Stimulated activated CD8-positive, alpha-beta memory T cell treated with anti-CD3 and anti-CD28 coated beads, Interleukin-12 subunit alpha, Interleukin-12 subunit beta, amount 100 ng/mL, for 24 hours (primary cell): ENCODE measurements around the gene NCKAP5.

Experiments used
- DNase-seq: peaks from one replicate; pipeline ENCODE4 v3.0.0-alpha.2; 2020; ENCODE audit errors: extremely low read depth

NCKAP5 gene

DNA sequence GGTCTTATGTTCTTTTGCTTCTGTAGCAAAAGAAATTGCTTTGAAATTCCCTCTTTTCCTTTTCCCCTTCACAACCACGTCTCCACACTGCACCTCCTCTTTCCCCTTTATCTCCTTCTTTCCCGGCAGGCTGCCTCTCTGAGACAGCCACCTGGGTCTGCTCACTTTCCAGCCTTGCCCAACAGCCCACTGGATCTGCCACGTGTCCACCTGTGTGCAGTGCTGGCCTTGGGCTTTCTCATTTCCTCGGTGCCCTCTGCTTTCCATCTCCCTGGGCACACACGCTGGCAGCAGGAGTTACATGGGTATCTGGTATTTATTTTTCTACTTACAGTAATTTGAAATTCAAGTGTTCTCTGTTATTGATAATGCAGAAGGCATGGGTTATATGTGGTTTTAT lies 684.8 kb downstream of the NCKAP5 start:
- DNase-seq = no peak

DNA sequence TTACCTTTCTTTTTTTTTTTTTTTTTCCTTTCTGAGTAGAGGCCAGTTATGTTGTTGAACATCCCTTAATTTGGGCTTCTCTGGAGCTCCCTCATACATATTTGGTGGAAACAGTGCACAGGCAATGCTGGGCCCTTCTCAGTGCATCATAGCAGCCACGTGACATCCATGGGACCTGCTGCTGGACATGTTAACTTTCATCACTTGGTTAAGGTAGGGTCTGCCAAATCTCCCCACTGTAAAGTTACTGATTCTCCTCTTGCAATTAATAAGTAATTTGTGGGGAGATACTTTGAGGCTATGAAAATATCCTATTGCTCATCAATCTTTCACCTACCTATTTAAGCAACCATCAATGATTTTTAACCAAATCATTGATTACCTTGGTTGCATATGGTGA lies 686.7 kb downstream of the NCKAP5 start:
- no peak for DNase-seq

DNA sequence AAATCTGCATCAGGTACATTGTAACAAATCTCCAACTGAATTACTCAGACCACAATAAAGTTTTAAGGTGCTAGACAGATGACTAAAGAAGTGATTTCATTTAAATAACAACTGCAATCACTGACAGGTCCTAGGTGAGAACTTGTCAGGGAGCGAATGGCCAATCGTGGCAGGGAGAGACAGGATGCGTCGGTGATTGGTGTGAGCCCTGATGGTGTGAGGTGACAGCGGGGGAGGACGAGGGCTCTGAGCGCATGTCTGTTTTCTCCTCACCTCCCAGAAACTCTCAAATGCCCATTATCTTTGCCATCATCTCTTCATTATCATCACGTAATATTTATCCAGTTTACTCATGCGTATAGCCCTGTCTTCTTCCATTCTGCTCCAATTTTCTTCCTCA lies 690.3 kb downstream of the NCKAP5 start:
- no peak for DNase-seq

- DNase-seq = no peak
Measured at GRCh38 chr2:132876745-132877391, 691.4 kb downstream of the NCKAP5 start.

GRCh38 chr2:132875193-132875592 lies 693.1 kb downstream of the NCKAP5 start:
- no peak for DNase-seq

DNA sequence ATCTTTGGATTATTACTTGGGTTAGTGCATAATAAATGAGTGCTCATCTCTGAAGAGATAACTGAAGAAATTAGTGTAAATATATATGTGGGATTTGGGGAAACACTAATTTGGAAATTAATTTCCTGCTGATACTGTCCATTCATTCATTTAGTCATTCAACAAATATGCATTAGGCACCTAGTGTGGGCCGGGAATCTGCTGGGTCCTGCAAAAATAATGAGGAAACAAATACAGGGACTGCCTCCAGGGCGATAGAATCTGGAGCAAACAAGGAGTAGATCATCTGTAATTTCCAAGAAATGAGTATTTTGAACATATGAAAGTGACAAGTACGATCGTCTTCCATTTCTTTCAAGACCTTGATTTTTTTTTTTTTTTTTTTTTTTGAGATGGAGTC lies 694.5 kb downstream of the NCKAP5 start:
- no peak for DNase-seq

DNA sequence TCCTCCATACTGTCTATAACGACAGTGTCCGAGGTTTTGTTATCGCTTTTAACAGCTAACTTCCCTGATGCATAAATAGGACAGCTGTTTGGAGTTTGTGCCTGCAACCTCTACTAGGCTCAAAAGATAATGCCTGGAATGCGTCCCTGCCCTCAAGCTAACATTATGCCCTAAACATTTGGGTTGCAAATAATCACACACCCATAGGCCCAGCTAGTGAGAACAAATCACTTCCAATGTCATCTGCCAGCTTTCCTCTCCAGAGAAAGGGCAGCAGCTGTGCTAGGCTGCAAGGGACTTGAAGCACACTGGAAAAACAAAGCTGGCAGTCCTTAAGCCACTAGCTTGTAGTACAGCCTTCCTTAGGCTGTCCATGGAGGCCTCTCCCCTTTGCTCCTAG lies 696.4 kb downstream of the NCKAP5 start:
- DNase-seq = no peak

DNA sequence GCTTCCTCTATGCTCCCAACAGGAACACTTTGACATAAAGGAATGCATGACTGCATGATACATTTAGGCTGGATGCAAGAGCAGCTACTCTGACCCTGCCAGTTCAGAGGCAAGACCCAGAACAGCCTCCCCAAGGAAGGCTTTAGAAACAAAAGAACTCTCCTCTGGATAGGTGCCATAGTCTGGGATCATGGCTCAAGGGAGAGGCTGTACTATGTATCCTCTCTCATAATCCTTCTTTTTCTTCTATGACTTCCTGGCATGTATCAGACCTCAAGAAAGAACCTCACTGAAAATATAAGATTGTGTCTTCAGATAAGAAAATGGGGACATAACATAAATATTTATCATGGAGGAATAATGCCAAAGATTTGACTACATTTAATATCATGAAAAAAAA lies 704.3 kb downstream of the NCKAP5 start:
- DNase-seq = no peak

GRCh38 chr2:132860220-132860619 lies 708.0 kb downstream of the NCKAP5 start:
- DNase-seq = no peak

DNA sequence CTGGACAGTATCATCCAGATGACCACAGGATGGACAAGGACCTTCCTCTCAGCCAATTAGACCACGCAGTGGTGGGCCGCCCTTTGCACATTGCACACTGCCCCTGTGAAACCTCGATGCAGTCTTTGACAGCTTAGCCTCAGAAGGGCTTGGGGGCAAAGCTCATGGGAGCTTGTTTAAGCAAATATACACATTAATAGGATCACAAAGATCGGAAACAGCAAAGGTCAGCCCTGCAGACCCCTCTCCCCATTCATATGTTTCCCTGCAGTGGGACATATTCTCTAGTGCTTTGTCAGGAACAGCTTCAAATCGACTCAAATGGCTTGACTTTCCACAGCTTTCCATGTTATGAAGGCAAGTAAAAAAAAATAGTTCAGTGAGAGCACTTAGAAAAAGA lies 708.7 kb downstream of the NCKAP5 start:
- no peak for DNase-seq

DNA sequence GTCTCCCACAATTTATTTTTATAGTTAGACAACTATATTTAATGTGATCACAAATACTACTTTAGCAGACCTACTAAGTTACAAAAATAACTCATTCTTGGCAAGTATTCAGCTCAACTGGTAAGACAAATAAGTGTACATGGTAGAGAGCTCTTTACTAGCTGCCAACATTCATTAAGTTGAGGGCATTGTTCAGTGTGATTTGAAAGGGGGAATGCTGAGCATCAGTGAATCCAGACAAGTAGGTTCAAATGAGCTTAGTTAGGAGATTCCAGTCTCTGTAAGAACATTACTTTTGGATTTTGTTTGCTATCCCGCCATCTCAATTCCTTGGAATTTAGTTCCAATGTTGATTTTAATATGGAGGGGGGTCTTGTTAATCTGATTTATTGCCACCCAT lies 710.9 kb downstream of the NCKAP5 start:
- no peak for DNase-seq

GRCh38 chr2:132850688-132851087 lies 717.6 kb downstream of the NCKAP5 start:
- no peak for DNase-seq

DNA sequence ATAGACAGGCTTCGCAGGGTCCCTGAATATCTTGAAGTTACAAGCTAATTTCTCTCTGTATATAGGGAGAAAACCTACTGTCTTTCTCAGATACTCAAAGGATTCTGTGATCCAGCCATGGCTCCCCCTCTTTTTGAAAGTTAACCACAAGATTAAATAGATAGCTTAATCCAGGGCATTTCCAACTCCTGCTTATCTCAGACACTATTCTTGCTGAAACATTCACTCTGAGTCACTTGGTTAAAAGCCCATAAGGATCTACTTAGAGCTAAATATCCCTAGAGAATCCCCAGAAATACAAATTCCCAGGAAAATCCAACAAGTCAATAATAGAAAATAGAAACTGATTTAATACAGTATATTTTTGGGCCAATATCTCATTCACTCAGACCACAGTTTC lies 719.1 kb downstream of the NCKAP5 start:
- DNase-seq = no peak

DNA sequence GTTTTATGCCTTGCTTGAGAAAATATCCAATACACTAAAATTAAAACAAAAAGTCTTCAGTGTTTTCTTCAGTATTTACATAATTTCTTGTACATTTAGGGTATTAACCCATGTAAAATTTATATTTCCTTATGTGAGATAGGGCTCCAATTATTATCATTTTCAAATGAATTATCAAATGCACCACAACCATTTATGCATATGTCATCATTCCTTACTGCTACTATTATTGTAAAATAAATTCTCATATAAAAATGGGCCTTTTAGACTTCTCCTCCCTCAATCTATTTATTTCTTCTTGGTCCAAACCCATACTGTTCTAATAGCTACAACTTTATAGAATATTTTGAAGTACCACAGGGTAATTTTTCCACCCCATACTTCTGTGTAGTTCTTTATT lies 722.9 kb downstream of the NCKAP5 start:
- DNase-seq = no peak

GRCh38 chr2:132844585-132844984 lies 723.7 kb downstream of the NCKAP5 start:
- DNase-seq = no peak

- no peak for DNase-seq
Measured at GRCh38 chr2:132837769-132838168, 730.5 kb downstream of the NCKAP5 start.

DNA sequence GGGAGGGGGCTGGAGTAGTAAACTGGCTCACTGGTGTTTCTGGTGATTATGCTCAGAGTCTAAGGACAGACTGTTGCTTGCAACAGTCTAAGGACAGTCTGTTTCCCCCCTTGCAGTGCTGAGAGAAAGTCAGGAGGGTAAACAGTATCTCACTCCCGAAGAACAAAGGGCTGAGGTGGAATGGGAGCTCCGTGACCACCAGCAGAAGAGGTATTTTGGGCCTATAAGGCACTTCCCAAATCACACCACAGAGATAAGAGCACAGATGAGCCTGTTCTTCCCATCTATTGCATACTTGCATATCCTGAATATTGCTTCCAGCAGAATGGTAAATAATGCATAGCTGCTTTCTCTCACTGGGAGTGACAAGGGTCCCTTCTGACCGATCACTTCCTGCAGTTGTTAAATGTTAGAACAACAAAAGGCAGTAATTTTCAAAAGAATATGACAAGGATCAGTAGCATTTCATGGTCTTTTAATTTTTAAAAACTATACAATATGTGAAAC lies 737.9 kb downstream of the NCKAP5 start:
- no peak for DNase-seq

DNA sequence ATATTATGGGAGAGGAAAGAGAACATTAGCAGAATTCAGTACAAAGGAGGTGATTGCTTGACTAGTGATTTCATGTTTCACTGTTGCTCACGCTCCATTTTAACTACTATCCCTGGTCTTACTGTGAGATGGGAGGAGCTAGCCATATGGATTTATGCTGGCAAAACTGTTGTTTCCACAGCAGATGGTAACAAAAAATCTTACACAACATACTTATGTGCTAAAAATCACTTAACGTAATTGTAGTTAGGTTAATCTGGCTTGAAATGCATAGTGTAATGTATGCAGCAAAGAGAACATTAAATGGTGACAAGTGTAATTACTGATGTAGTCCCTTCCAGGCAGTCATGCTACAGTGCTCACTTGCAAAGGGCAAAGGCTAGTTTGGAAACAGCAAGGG lies 742.7 kb downstream of the NCKAP5 start:
- no peak for DNase-seq

GRCh38 chr2:132824716-132825115 lies 743.5 kb downstream of the NCKAP5 start:
- DNase-seq = no peak

DNA sequence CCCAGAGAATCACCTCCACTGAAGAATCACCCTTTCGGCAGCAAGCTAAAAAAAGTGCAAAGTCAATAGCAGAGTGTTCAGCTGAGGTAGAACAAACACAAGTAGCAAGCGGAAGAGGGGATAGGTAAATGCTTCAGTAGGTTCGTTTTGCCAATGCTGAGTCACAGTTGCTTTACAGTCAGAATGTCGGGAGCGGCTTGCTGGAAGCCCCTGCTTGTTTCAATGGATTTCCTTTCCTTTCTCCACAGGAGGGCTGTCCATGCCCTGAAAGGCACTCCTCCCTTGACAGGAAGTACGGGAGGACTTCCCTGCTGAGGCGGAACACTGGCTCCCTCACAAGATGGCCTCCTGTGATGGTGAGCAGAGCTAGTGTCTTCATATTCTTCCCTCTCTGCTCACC lies 752.0 kb downstream of the NCKAP5 start:
- DNase-seq = no peak

GRCh38 chr2:132815516-132815915 lies 752.7 kb downstream of the NCKAP5 start:
- no peak for DNase-seq

DNA sequence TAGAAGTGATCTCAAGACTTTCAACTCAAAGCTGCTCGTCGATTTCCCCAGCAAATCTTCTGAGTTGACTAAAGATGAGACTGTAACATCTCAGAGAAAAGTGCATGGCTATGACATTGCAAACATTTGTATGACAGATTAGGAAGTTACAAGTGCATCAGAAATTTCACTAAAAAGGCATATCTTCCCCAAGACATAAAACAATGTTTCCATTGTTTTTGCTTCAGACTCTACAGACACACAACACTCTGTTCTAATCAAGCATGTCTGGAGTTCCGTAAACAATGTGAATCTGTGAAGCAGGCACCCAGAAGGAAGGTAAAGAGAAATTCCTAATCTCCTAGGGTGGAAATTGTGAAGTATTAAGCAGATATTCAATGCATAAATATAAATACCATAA lies 753.6 kb downstream of the NCKAP5 start:
- no peak for DNase-seq

GRCh38 chr2:132813422-132813821 lies 754.8 kb downstream of the NCKAP5 start:
- no peak for DNase-seq
